ENCODE results near the gene GPR75.

The GPR75 gene

DNA sequence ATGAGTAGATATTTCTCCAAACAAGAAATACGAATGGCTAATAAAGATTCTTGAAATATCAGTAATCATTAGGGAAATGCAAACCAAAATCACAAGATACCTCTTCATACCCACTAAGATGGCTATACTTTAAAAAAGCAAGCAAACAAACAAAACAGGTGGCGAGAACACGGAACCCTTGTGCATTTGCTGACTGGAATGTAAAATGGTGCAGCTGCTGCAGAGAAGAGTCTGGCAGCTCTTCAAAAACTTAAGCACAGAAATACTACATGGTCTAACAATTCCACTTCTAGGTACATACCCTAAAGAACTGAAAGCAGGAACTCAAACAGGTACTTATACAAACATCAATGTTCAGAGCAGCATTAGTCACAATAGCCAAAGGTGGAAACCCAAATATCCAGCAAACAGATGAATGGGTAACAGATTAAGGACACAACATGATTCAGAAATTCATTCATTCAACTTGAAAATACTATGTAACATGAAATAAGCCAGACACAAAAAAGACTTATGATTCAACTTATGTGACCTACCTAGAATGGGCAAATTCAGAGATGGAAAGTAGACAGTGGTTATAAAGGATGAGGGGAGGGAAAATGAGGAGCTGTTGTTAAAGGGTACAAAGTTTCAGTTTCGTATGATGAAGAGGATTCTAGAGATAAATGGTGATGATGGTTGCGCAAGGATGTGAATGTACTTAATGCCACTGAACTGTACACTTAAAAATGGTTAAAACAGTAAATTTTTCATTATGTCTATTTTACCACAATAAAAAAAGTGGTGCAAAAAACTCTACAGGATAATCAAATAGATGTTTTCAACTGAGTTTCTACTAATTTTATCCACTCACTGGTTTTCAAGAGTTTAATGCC lies 26.9 kb upstream of the GPR75 start:
- TF ChIP-seq, protein P1, sequence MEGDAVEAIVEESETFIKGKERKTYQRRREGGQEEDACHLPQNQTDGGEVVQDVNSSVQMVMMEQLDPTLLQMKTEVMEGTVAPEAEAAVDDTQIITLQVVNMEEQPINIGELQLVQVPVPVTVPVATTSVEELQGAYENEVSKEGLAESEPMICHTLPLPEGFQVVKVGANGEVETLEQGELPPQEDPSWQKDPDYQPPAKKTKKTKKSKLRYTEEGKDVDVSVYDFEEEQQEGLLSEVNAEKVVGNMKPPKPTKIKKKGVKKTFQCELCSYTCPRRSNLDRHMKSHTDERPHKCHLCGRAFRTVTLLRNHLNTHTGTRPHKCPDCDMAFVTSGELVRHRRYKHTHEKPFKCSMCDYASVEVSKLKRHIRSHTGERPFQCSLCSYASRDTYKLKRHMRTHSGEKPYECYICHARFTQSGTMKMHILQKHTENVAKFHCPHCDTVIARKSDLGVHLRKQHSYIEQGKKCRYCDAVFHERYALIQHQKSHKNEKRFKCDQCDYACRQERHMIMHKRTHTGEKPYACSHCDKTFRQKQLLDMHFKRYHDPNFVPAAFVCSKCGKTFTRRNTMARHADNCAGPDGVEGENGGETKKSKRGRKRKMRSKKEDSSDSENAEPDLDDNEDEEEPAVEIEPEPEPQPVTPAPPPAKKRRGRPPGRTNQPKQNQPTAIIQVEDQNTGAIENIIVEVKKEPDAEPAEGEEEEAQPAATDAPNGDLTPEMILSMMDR (IDR thresholded peaks at IDR 0.05; ENCODE audit: extremely low read depth, insufficient read depth, missing control alignments), result no peak
- no peak for DNase-seq (ENCODE audit: low spot score)
- in situ Hi-C loops (cut with MboI; ENCODE audit: low pct_unique_long_range_greater_than_20kb, low sequenced_read_pairs, unreplicated experiment), result no loop called here

DNA sequence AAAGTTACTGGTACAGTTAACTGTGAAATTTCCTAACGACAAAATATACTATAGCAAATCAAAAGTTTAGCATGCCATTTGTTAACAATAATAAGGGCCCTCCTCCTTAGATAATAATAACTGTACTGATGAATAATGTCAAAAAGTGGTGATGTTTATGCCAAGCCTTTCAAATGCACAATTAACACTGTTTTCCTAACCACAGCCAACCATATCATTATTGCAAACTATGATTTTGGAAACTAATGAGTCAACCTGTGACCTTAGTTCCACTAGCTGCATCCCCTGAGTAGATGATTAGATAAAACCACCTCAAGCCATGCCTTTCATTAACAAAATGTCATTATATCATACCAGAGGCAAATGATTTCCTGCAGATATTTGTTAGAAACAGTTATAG lies 25.1 kb upstream of the GPR75 start:
- DNase-seq (ENCODE audit: low spot score), result no peak
- in situ Hi-C loops (cut with MboI; ENCODE audit: low pct_unique_long_range_greater_than_20kb, low sequenced_read_pairs, unreplicated experiment), result no loop called here
- TF ChIP-seq, protein P1 (IDR thresholded peaks at IDR 0.05; ENCODE audit: extremely low read depth, insufficient read depth, missing control alignments), result no peak

DNA sequence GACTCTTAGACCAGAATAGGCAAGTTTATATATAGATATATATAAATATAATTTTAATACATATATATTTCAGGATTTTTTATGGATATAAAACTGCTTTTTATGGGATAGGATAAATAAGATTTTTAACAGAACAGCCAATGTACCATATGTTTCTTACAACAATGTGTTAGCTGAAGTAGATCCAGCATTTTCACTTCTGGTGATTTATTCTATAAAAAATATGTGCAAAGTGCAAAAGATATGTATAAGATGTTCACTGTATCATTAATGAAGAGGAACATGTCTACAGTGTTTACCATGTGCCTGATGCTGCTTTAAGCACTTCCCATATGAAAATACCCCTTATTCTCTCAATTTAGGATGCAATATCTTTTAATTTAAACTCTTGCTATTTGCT lies 22.2 kb upstream of the GPR75 start:
- in situ Hi-C loops (cut with MboI; ENCODE audit: low pct_unique_long_range_greater_than_20kb, low sequenced_read_pairs, unreplicated experiment), result no loop called here
- DNase-seq (ENCODE audit: low spot score), result no peak
- TF ChIP-seq, protein P1 (IDR thresholded peaks at IDR 0.05; ENCODE audit: extremely low read depth, insufficient read depth, missing control alignments), result no peak

DNA sequence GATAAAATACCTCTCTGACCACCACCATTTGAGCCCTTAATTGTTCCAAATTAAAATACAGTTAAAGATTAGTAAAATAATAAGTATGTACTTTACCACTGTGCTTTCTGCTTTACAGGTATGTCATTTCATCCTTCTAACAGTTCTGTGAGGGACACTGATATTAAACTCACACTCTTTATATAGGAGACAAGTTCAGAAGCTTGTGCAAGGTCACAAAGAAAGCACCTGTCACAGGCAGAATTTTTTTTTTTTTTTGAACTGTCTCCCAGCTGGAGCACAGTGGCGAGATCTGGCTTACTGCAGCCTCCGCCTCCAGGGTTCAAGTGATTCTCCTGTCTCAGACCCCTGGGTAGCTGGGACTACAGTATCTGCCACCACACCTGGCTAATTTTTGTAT lies 21.6 kb upstream of the GPR75 start:
- in situ Hi-C loops (cut with MboI; ENCODE audit: low pct_unique_long_range_greater_than_20kb, low sequenced_read_pairs, unreplicated experiment), result no loop called here
- no peak for DNase-seq (ENCODE audit: low spot score)
- TF ChIP-seq, protein P1 (IDR thresholded peaks at IDR 0.05; ENCODE audit: extremely low read depth, insufficient read depth, missing control alignments), result no peak

DNA sequence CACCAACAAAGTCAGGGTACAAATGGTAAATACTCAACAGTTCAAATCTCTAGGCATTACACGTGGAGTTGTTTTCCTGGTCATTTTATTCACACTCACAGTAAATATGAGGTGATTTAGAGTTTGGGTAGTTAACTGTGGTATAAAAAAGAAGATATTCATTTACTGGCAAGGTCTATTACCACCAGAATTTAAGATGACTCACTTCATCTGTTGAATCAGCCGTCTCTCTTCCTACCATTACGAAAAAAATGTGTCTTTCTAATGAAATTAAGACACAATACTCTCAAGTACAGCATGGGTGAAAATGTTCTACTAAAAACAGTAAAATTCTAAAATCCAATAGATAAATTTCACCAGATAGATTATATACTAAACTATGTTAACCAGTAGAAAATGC lies 21.0 kb upstream of the GPR75 start:
- DNase-seq (ENCODE audit: low spot score), result no peak
- in situ Hi-C loops (cut with MboI; ENCODE audit: low pct_unique_long_range_greater_than_20kb, low sequenced_read_pairs, unreplicated experiment), result no loop called here
- TF ChIP-seq, protein P1 (IDR thresholded peaks at IDR 0.05; ENCODE audit: extremely low read depth, insufficient read depth, missing control alignments), result no peak

DNA sequence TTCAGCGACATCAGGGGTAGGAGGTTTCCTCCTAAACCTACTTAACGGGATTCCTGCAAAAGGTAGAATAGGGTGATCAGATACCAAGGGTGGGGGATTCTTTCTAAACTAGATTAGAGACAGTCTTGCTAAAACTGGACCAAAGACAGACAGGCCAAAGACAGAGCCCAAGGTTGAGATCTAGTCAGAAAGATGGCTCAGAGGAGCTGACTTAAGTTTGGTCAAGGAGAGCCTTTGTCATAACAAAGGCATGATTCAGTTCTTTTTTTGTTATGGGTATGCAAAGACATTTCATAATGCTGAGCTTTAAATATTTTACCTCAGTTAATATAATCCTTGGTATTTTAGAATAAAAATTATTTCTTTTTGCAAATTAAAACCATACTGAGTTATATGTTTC lies 17.8 kb upstream of the GPR75 start:
- TF ChIP-seq, protein P1 (IDR thresholded peaks at IDR 0.05; ENCODE audit: extremely low read depth, insufficient read depth, missing control alignments), result no peak
- DNase-seq (ENCODE audit: low spot score), result no peak
- in situ Hi-C loops (cut with MboI; ENCODE audit: low pct_unique_long_range_greater_than_20kb, low sequenced_read_pairs, unreplicated experiment), result no loop called here

Data from GM13977 (cell line).